Ovary (tissue), 3 donors: ENCODE results near the gene TBC1D5.

Source experiments
- EP300 ChIP-seq: sonication (generic); formaldehyde crosslinking; IDR thresholded peaks from one replicate; pipeline ENCODE4 v1.6.1; 2017; ENCODE audit warnings: antibody characterized with exemption
- POLR2A ChIP-seq: fragments of 450-650 bp; IDR thresholded peaks from one replicate; pipeline ENCODE4 v1.6.1; 2017; ENCODE audit warnings: antibody characterized with exemption, mild to moderate bottlenecking, moderate library complexity
- TF ChIP-seq, protein P1 (sequence below), 3 donors: fragments of 450-650 bp in 2 of 3; fragments of 200-600 bp in 1 of 3; IDR thresholded peaks; one replicate each; pipeline versions ENCODE4 v1.5.1 to v1.8.0; 2016 to 2022; ENCODE audit warnings: antibody characterized with exemption in 3 of 3, mild to moderate bottlenecking in 1 of 3
- donor health status: DM: no; HTN: no; CAD: no.

- TF ChIP-seq, protein P1, sequence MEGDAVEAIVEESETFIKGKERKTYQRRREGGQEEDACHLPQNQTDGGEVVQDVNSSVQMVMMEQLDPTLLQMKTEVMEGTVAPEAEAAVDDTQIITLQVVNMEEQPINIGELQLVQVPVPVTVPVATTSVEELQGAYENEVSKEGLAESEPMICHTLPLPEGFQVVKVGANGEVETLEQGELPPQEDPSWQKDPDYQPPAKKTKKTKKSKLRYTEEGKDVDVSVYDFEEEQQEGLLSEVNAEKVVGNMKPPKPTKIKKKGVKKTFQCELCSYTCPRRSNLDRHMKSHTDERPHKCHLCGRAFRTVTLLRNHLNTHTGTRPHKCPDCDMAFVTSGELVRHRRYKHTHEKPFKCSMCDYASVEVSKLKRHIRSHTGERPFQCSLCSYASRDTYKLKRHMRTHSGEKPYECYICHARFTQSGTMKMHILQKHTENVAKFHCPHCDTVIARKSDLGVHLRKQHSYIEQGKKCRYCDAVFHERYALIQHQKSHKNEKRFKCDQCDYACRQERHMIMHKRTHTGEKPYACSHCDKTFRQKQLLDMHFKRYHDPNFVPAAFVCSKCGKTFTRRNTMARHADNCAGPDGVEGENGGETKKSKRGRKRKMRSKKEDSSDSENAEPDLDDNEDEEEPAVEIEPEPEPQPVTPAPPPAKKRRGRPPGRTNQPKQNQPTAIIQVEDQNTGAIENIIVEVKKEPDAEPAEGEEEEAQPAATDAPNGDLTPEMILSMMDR (IDR thresholded peaks at IDR 0.05) = no peak
- TF ChIP-seq EP300 (no peak), POLR2A (no peak)
Measured at GRCh38 chr3:17300441-17300840, 442.0 kb downstream of the TBC1D5 start.
